Activated CD8-positive, alpha-beta T cell treated with anti-CD3 and anti-CD28 coated beads for 36 hours (primary cell): ENCODE data around the gene HAUS7. TPM values are rescaled to one million over a fixed set of nuclear protein-coding genes. Genes with fewer than 3 reads are reported as not detected.

ENCODE experiments used
- ATAC-seq: fragments of 200-7000 bp; cut with Tn5 transposase; one replicate; pipeline ENCODE4 v1.10.0; 2021; ENCODE audit warnings: mild to moderate bottlenecking, moderate library complexity
- CTCF ChIA-PET: fragments of 350-600 bp; sonication (Branson Sonifier 250); formaldehyde crosslinking; loops from one replicate; lab custom pipeline; 2021; ENCODE audit warnings: antibody characterized with exemption; lab: Charles Lee
- POLR2A ChIA-PET: fragments of 350-600 bp; sonication (Branson Sonifier 250); formaldehyde crosslinking; loops from one replicate; lab custom pipeline; 2021; ENCODE audit warnings: antibody characterized with exemption; lab: Charles Lee
- DNase-seq: peaks from one replicate; pipeline ENCODE4 v3.0.0-alpha.2; 2020
- H3K27ac Mint-ChIP-seq: one replicate; pipeline ENCODE4 v1.8.0; 2021; ENCODE audit warnings: mild to moderate bottlenecking, mixed read lengths
- H3K27me3 Mint-ChIP-seq: one replicate; pipeline ENCODE4 v1.8.0; 2021; ENCODE audit warnings: mixed read lengths
- H3K36me3 Mint-ChIP-seq: one replicate; pipeline ENCODE4 v1.8.0; 2021; ENCODE audit warnings: low read depth, mixed read lengths
- H3K4me1 Mint-ChIP-seq: one replicate; pipeline ENCODE4 v1.8.0; 2021; ENCODE audit warnings: low read depth, mixed read lengths
- H3K4me3 Mint-ChIP-seq: one replicate; pipeline ENCODE4 v1.8.0; 2021; ENCODE audit warnings: mild to moderate bottlenecking, moderate library complexity, mixed read lengths
- H3K9me3 Mint-ChIP-seq: one replicate; pipeline ENCODE4 v1.8.0; 2021; ENCODE audit warnings: mixed read lengths
- CTCF ChIP-seq: fragments of 200-600 bp; IDR thresholded peaks from one replicate; pipeline ENCODE4 v1.8.0; 2022; ENCODE audit warnings: antibody characterized with exemption, mild to moderate bottlenecking
- intact Hi-C: fragments of 100-400 bp; cut with micrococcal nuclease; formaldehyde crosslinking; loops from one replicate; pipeline ENCODE4 v1.10.0; 2022
- total RNA-seq, 2 experiments: library from RNA; stranded (reverse); gene quantifications; one replicate each; pipeline ENCODE4 v1.2.3, GENCODE V29; 2021

HAUS7 gene
- total RNA-seq, 2 experiments from 2014 or later: 47.2 to 58.8 TPM

- H3K36me3 Mint-ChIP-seq: no peaks in the 10 kb centered on the region
- peaks cover 2% of the 10 kb centered on the region for H3K27me3 Mint-ChIP-seq
- intact Hi-C loops: no loop called here
- ChIA-PET CTCF (no interaction called here), POLR2A (no interaction called here)
- peaks cover 3% of the 10 kb centered on the region for H3K9me3 Mint-ChIP-seq
- DNase-seq: no peak
- no peak overlapping the region for H3K4me3 Mint-ChIP-seq
- ATAC-seq: no peak
- TF ChIP-seq CTCF: no peak
- no peak overlapping the region for H3K27ac Mint-ChIP-seq
- no peaks in the 10 kb centered on the region for H3K4me1 Mint-ChIP-seq
Observed at GRCh38 chrX:153430796-153431195, 39.6 kb downstream of the HAUS7 start.

- no peak for DNase-seq
- no peak overlapping the region for H3K27ac Mint-ChIP-seq
- no peak for TF ChIP-seq CTCF
- no peak overlapping the region for H3K4me3 Mint-ChIP-seq
- ChIA-PET POLR2A (no interaction called here), CTCF (no interaction called here)
- ATAC-seq: no peak
- no peaks in the 10 kb centered on the region for H3K4me1 Mint-ChIP-seq
- H3K27me3 Mint-ChIP-seq: peaks cover 2% of the 10 kb centered on the region
- peaks cover 3% of the 10 kb centered on the region for H3K9me3 Mint-ChIP-seq
- H3K36me3 Mint-ChIP-seq: no peaks in the 10 kb centered on the region
- intact Hi-C loops: no loop called here
Observed at GRCh38 chrX:153426204-153426603, 44.2 kb downstream of the HAUS7 start.

GRCh38 chrX:153423652-153424051 is 46.7 kb downstream of the HAUS7 start:
- peaks cover 3% of the 10 kb centered on the region for H3K9me3 Mint-ChIP-seq
- no peaks in the 10 kb centered on the region for H3K36me3 Mint-ChIP-seq
- H3K27ac Mint-ChIP-seq: no peak overlapping the region
- H3K4me3 Mint-ChIP-seq: no peak overlapping the region
- intact Hi-C loops: no loop called here
- TF ChIP-seq CTCF: no peak
- no peak for DNase-seq
- no peaks in the 10 kb centered on the region for H3K27me3 Mint-ChIP-seq
- no peak for ATAC-seq
- H3K4me1 Mint-ChIP-seq: no peaks in the 10 kb centered on the region
- POLR2A ChIA-PET: no interaction called here
- CTCF ChIA-PET: no interaction called here

- no peak for ATAC-seq
- Mint-ChIP-seq H3K4me1 (no peaks in the 10 kb centered on the region), H3K4me3 (no peak overlapping the region), H3K27me3 (no peaks in the 10 kb centered on the region), H3K36me3 (no peaks in the 10 kb centered on the region), H3K9me3 (no peaks in the 10 kb centered on the region), H3K27ac (no peak overlapping the region)
- ChIA-PET POLR2A (no interaction called here), CTCF (no interaction called here)
- DNase-seq: no peak
- no peak for TF ChIP-seq CTCF
- intact Hi-C loops: no loop called here
Observed at GRCh38 chrX:153421856-153422255, 48.5 kb downstream of the HAUS7 start.

- TF ChIP-seq CTCF: no peak
- no peaks in the 10 kb centered on the region for H3K27me3 Mint-ChIP-seq
- ATAC-seq: no peak
Observed at GRCh38 chrX:153420851-153421599, 49.4 kb downstream of the HAUS7 start.

More at GRCh38 chrX:153420851-153421599, 49.4 kb downstream of the HAUS7 start:
- H3K4me3 Mint-ChIP-seq: no peak overlapping the region
- no peak for DNase-seq
- no peaks in the 10 kb centered on the region for H3K36me3 Mint-ChIP-seq
- CTCF ChIA-PET: no interaction called here
- intact Hi-C loops: no loop called here
- no peak overlapping the region for H3K27ac Mint-ChIP-seq
- no peaks in the 10 kb centered on the region for H3K9me3 Mint-ChIP-seq
- POLR2A ChIA-PET: no interaction called here
- no peaks in the 10 kb centered on the region for H3K4me1 Mint-ChIP-seq
